Subcutaneous preadipocyte (primary cell): ENCODE measurements around the gene SMIM26. TPM values are rescaled to one million over a fixed set of nuclear protein-coding genes. Genes with fewer than 3 reads are reported as not detected.

ENCODE experiments used
- small RNA-seq: library from RNA; depleted of rRNA; stranded (forward); fragments of <200 nt; gene quantifications from one replicate; pipeline ENCODE3, GENCODE V24; 2012
- total RNA-seq: library from RNA; depleted of rRNA; stranded (reverse); fragments of >200 nt; gene quantifications from 2 replicates; pipeline ENCODE4 v1.2.3, GENCODE V29; 2012

Gene SMIM26
- total RNA-seq: 31.9 and 57.7 TPM in 2 replicates

GRCh38 chr20:18566892-18567738 is at the start of gene SMIM26:
Gene SMIM26, plus strand, starts transcription at chr20:18567432. Its CDS starts 47 bp downstream, at chr20:18567479.

GRCh38 chr20:18587665-18588573 is 20.7 kb downstream of the SMIM26 start, which contains the start of gene DTD1:
Gene DTD1, plus strand, starts transcription at chr20:18588054. Its CDS starts 19 bp downstream, at chr20:18588073.

Small RNAs within 50 kb of the gene (small RNA-seq; reads per million reads assigned to genes)
- gene RN7SL638P: not detected
- gene RNU6ATAC34P: not detected

Other genes with a start within 250 kb of the SMIM26 start
- 0.73 and 1.2 TPM in 2 replicates for gene DZANK1, start 100.4 kb upstream of the SMIM26 start, total RNA-seq
- 15.1 and 17.8 TPM in 2 replicates for gene POLR3F, start 100.0 kb upstream of the SMIM26 start, total RNA-seq
- gene RBBP9, start 70.2 kb upstream of the SMIM26 start, total RNA-seq: 17.6 and 22.1 TPM in 2 replicates
- gene SEC23B, start 59.5 kb upstream of the SMIM26 start, total RNA-seq: 48.5 and 66.7 TPM in 2 replicates
- 75.3 and 82.3 TPM in 2 replicates for gene DTD1, start 20.6 kb downstream of the SMIM26 start, total RNA-seq
- not detected in 2 replicates for gene SCP2D1, start 246.4 kb downstream of the SMIM26 start, total RNA-seq